Loucy (cell line): Measurements from ENCODE around the gene ETHE1.

ENCODE experiments used
- H2AFZ ChIP-seq: fragments of 200-600 bp; sonication (generic); 2 replicates; pipeline ENCODE4 v1.6.0; 2016; ENCODE audit warnings: antibody characterized with exemption, mild to moderate bottlenecking, low read length, moderate library complexity
- H3F3A ChIP-seq: fragments of 200-600 bp; 2 replicates; pipeline ENCODE4 v1.6.0; 2016; ENCODE audit warnings: antibody characterized with exemption, low read depth, mild to moderate bottlenecking
- H3K27me3 ChIP-seq: fragments of 200-600 bp; sonication (generic); 2 replicates; pipeline ENCODE4 v1.6.1; 2014; ENCODE audit warnings: low read length, mild to moderate bottlenecking; ENCODE audit not compliant: insufficient read depth, poor library complexity, severe bottlenecking
- H3K36me3 ChIP-seq: fragments of 200-600 bp; sonication (generic); 2 replicates; pipeline ENCODE4 v1.6.1; 2016; ENCODE audit warnings: low read length; ENCODE audit not compliant: insufficient read depth
- H3K4me1 ChIP-seq: fragments of 200-600 bp; sonication (generic); 2 replicates; pipeline ENCODE4 v1.5.1; 2014; ENCODE audit warnings: low read length, mild to moderate bottlenecking; ENCODE audit not compliant: insufficient read depth, poor library complexity, severe bottlenecking
- H3K4me2 ChIP-seq: fragments of 200-600 bp; sonication (generic); 2 replicates; pipeline ENCODE4 v1.6.0; 2014; ENCODE audit warnings: antibody characterized with exemption, low read length, low read depth, mild to moderate bottlenecking; ENCODE audit not compliant: poor library complexity, severe bottlenecking
- H3K4me3 ChIP-seq: fragments of 200-600 bp; sonication (generic); 2 replicates; pipeline ENCODE4 v1.5.1; 2014; ENCODE audit warnings: low read length, mild to moderate bottlenecking, mixed read lengths; ENCODE audit not compliant: poor library complexity, severe bottlenecking
- H3K79me2 ChIP-seq: fragments of 200-600 bp; sonication (generic); 2 replicates; pipeline ENCODE4 v1.6.1; 2014; ENCODE audit warnings: low read length; ENCODE audit not compliant: insufficient read depth
- H3K9ac ChIP-seq: fragments of 200-600 bp; sonication (generic); 2 replicates; pipeline ENCODE4 v1.6.0; 2014; ENCODE audit warnings: mild to moderate bottlenecking, low read depth, low read length, moderate library complexity; ENCODE audit not compliant: poor library complexity, severe bottlenecking
- H3K9me2 ChIP-seq: fragments of 200-600 bp; sonication (generic); replicated peaks from 2 replicates; pipeline ENCODE4 v1.6.1; 2016; ENCODE audit warnings: low read depth, low read length, mixed read lengths
- H3K9me3 ChIP-seq: fragments of 200-600 bp; sonication (generic); 2 replicates; pipeline ENCODE4 v1.6.1; 2014; ENCODE audit warnings: mild to moderate bottlenecking, antibody characterized with exemption, low read length, low read depth; ENCODE audit not compliant: insufficient read depth
- H4K20me1 ChIP-seq: fragments of 200-600 bp; sonication (generic); 2 replicates; pipeline ENCODE4 v1.6.0; 2014; ENCODE audit warnings: antibody characterized with exemption, low read length, mild to moderate bottlenecking; ENCODE audit not compliant: insufficient read depth, poor library complexity, severe bottlenecking
- CTCF ChIP-seq: fragments of 200-600 bp; sonication (generic); conservative IDR thresholded peaks from 2 replicates; pipeline ENCODE4 v1.5.1; 2014; ENCODE audit warnings: mild to moderate bottlenecking, antibody characterized with exemption, low read length
- EZH2phosphoT487 ChIP-seq: fragments of 200-600 bp; IDR thresholded peaks from 2 replicates; pipeline ENCODE4 v1.6.1; 2018; ENCODE audit warnings: antibody characterized with exemption, mild to moderate bottlenecking, moderate library complexity, borderline replicate concordance

Gene ETHE1

GRCh38 chr19:43526884-43527859 lies at the start of gene ETHE1:
Gene ETHE1, minus strand, starts transcription at chr19:43527201. Its CDS starts 24 bp downstream, at chr19:43527177.
- Histone ChIP-seq H3K9ac (peak within 1 kb of the TSS; percentile 87), H3K9me2 (no peaks in the 10 kb centered on the region), H3K4me2 (peak within 1 kb of the TSS; percentile 86), H3K79me2 (peaks cover 37% of the 10 kb centered on the region), H3K27me3 (no peaks in the 10 kb centered on the region), H3K4me1 (peaks cover 7% of the 10 kb centered on the region), H4K20me1 (peaks cover 14% of the 10 kb centered on the region), H3F3A (no peaks in the 10 kb centered on the region), H3K9me3 (no peaks in the 10 kb centered on the region), H3K4me3 (peak within 1 kb of the TSS; percentile 91), H3K36me3 (no peaks in the 10 kb centered on the region), H2AFZ (peak within 1 kb of the TSS; percentile 94)
- TF ChIP-seq CTCF (no peak), EZH2phosphoT487 (no peak)

GRCh38 chr19:43575955-43576878 lies 49.2 kb upstream of the ETHE1 start:
- Histone ChIP-seq H3K9me3 (no peaks in the 10 kb centered on the region), H3K9me2 (no peaks in the 10 kb centered on the region), H3K4me2 (peak overlapping the region; percentile 61), H4K20me1 (no peaks in the 10 kb centered on the region), H3K4me1 (peaks cover 38% of the 10 kb centered on the region), H3K36me3 (no peaks in the 10 kb centered on the region), H3K27me3 (no peaks in the 10 kb centered on the region), H3K9ac (peak overlapping the region; percentile 28), H3K79me2 (peaks cover 61% of the 10 kb centered on the region), H2AFZ (no peak overlapping the region), H3F3A (no peaks in the 10 kb centered on the region), H3K4me3 (peak overlapping the region; percentile 48)
- TF ChIP-seq CTCF (no peak), EZH2phosphoT487 (no peak)

GRCh38 chr19:43575156-43575950 lies 48.4 kb upstream of the ETHE1 start, which contains the start of the genes PINLYP and XRCC1:
Gene PINLYP, plus strand, starts transcription at chr19:43575801. Its CDS starts 1,391 bp downstream, at chr19:43577192.
Gene XRCC1, minus strand, starts transcription at chr19:43575527. Its CDS starts 69 bp downstream, at chr19:43575458.
- H2AFZ ChIP-seq: peak within 1 kb of the TSS; percentile 64
- H3K9me3 ChIP-seq: no peaks in the 10 kb centered on the region
- peak within 1 kb of the TSS; percentile 98 for H3K9ac ChIP-seq
- peaks cover 59% of the 10 kb centered on the region for H3K79me2 ChIP-seq
- no peaks in the 10 kb centered on the region for H3F3A ChIP-seq
- H3K4me3 ChIP-seq: peak within 1 kb of the TSS; percentile 85
- H3K36me3 ChIP-seq: no peaks in the 10 kb centered on the region
- no peaks in the 10 kb centered on the region for H4K20me1 ChIP-seq
- peaks cover 37% of the 10 kb centered on the region for H3K4me1 ChIP-seq
- TF ChIP-seq CTCF: no peak
- H3K27me3 ChIP-seq: no peaks in the 10 kb centered on the region
- peak within 1 kb of the TSS; percentile 100 for H3K4me2 ChIP-seq
- H3K9me2 ChIP-seq: no peaks in the 10 kb centered on the region
